SK-N-SH treated with all-trans-retinoic acid at 6 μM for 48 hours (cell line): ENCODE data around the gene APOA1.

ENCODE experiments used
- ATAC-seq: fragments of 200-7000 bp; cut with Tn5 transposase; 3 replicates; pipeline ENCODE4 v1.9.1; 2020; ENCODE audit warnings: mild to moderate bottlenecking, moderate library complexity
- ARNTL ChIP-seq: fragments of 450-650 bp; formaldehyde crosslinking; IDR thresholded peaks from 2 replicates; pipeline ENCODE4 v1.5.0; 2020; ENCODE audit warnings: low read depth, mild to moderate bottlenecking, moderate library complexity, borderline replicate concordance
- BACH2 ChIP-seq: fragments of 250-450 bp; sonication (Bioruptor Pico); IDR thresholded peaks from 2 replicates; pipeline ENCODE4 v1.9.0; 2021; ENCODE audit warnings: mild to moderate bottlenecking, borderline replicate concordance
- CSDC2 ChIP-seq: fragments of 250-450 bp; sonication (Bioruptor Pico); IDR thresholded peaks from 2 replicates; pipeline ENCODE4 v1.5.0; 2020; ENCODE audit warnings: mild to moderate bottlenecking, moderate library complexity
- CSRNP3 ChIP-seq: fragments of 250-450 bp; sonication (Bioruptor Pico); IDR thresholded peaks from 2 replicates; pipeline ENCODE4 v1.5.1; 2021; ENCODE audit warnings: mild to moderate bottlenecking, moderate library complexity
- ESRRG ChIP-seq: fragments of 250-450 bp; sonication (Bioruptor Pico); IDR thresholded peaks from 2 replicates; pipeline ENCODE4 v1.6.1; 2021; ENCODE audit warnings: mild to moderate bottlenecking
- GLIS3 ChIP-seq: fragments of 250-450 bp; sonication (Bioruptor Pico); IDR thresholded peaks from 2 replicates; pipeline ENCODE4 v1.5.0; 2020; ENCODE audit warnings: mild to moderate bottlenecking, moderate library complexity
- ISL1 ChIP-seq: fragments of 250-450 bp; sonication (Bioruptor Pico); IDR thresholded peaks from 2 replicates; pipeline ENCODE4 v2.1.2; 2022; ENCODE audit warnings: mild to moderate bottlenecking, moderate library complexity
- OSR1 ChIP-seq: fragments of 250-450 bp; sonication (Bioruptor Pico); IDR thresholded peaks from 2 replicates; pipeline ENCODE4 v1.8.0; 2022; ENCODE audit warnings: moderate library complexity, mild to moderate bottlenecking, inconsistent platforms
- PATZ1 ChIP-seq: fragments of 250-450 bp; sonication (Bioruptor Pico); IDR thresholded peaks from 2 replicates; pipeline ENCODE4 v1.8.0; 2020; ENCODE audit warnings: mild to moderate bottlenecking, moderate library complexity, borderline replicate concordance
- POU6F1 ChIP-seq: fragments of 250-450 bp; sonication (Bioruptor Pico); IDR thresholded peaks from 2 replicates; pipeline ENCODE4 v1.8.0; 2021; ENCODE audit warnings: low read depth, mild to moderate bottlenecking, moderate library complexity, borderline replicate concordance
- PPARA ChIP-seq: fragments of 250-450 bp; sonication (Bioruptor Pico); IDR thresholded peaks from 2 replicates; pipeline ENCODE4 v1.5.0; 2020; ENCODE audit warnings: mild to moderate bottlenecking, borderline replicate concordance
- SNAI2 ChIP-seq: fragments of 250-450 bp; sonication (Bioruptor Pico); IDR thresholded peaks from 2 replicates; pipeline ENCODE4 v1.5.0; 2020; ENCODE audit warnings: mild to moderate bottlenecking, moderate library complexity
- TCF4 ChIP-seq: fragments of 250-450 bp; sonication (Bioruptor Pico); IDR thresholded peaks from 2 replicates; pipeline ENCODE4 v1.8.0; 2021; ENCODE audit warnings: mild to moderate bottlenecking, moderate library complexity, borderline replicate concordance
- TSHZ2 ChIP-seq: fragments of 250-450 bp; sonication (Bioruptor Pico); IDR thresholded peaks from 2 replicates; pipeline ENCODE4 v1.5.0; 2020; ENCODE audit warnings: mild to moderate bottlenecking, moderate library complexity
- ZFP3 ChIP-seq: fragments of 250-450 bp; sonication (Bioruptor Pico); IDR thresholded peaks from 2 replicates; pipeline ENCODE4 v1.5.0; 2020; ENCODE audit warnings: mild to moderate bottlenecking, moderate library complexity
- ZFP30 ChIP-seq: fragments of 450-650 bp; formaldehyde crosslinking; IDR thresholded peaks from 2 replicates; pipeline ENCODE4 v1.5.0; 2022; ENCODE audit warnings: mild to moderate bottlenecking, moderate library complexity
- ZNF565 ChIP-seq: fragments of 450-650 bp; formaldehyde crosslinking; conservative IDR thresholded peaks from 2 replicates; pipeline ENCODE4 v1.5.0; 2020; ENCODE audit warnings: low read depth, mild to moderate bottlenecking, moderate library complexity
- ZNF70 ChIP-seq: fragments of 450-650 bp; formaldehyde crosslinking; IDR thresholded peaks from 2 replicates; pipeline ENCODE4 v1.5.0; 2020; ENCODE audit warnings: mild to moderate bottlenecking, moderate library complexity
- ZNF8 ChIP-seq: fragments of 450-650 bp; formaldehyde crosslinking; IDR thresholded peaks from 2 replicates; pipeline ENCODE4 v1.5.0; 2020; ENCODE audit warnings: mild to moderate bottlenecking, moderate library complexity

APOA1 gene

GRCh38 chr11:116837231-116838091, at the start of gene APOA1:
APOA1 (minus strand) TSS chr11:116837622; CDS start chr11:116837387, 235 bp downstream.
- ATAC-seq: no peak
- TF ChIP-seq PPARA (CRISPR knock-in tag): no peak
- TF ChIP-seq TSHZ2 (CRISPR knock-in tag): no peak
- no peak for TF ChIP-seq GLIS3 (CRISPR knock-in tag)
- TF ChIP-seq ZNF565: no peak
- TF ChIP-seq CSRNP3 (CRISPR knock-in tag): no peak
- TF ChIP-seq POU6F1: no peak
- no peak for TF ChIP-seq OSR1 (CRISPR knock-in tag)
- TF ChIP-seq ZNF8 (CRISPR knock-in tag): no peak

GRCh38 chr11:116885951-116886655, 48.7 kb upstream of the APOA1 start:
- no peak for TF ChIP-seq BACH2
- no peak for TF ChIP-seq PATZ1 (CRISPR knock-in tag)
- TF ChIP-seq ZNF70 (CRISPR knock-in tag): no peak
- no peak for ATAC-seq

- TF ChIP-seq ISL1 (CRISPR knock-in tag) (no peak), CSDC2 (CRISPR knock-in tag) (no peak), ARNTL (CRISPR knock-in tag) (no peak), ZFP30 (CRISPR knock-in tag) (no peak), OSR1 (CRISPR knock-in tag) (no peak), PATZ1 (CRISPR knock-in tag) (no peak), TCF4 (no peak), ESRRG (CRISPR knock-in tag) (no peak), ZFP3 (CRISPR knock-in tag) (no peak), ZNF70 (CRISPR knock-in tag) (no peak), SNAI2 (no peak), GLIS3 (CRISPR knock-in tag) (no peak), ZNF565 (no peak)
- no peak for ATAC-seq
Measured at GRCh38 chr11:116882386-116882785, 45.0 kb upstream of the APOA1 start.
